ENCODE results near the gene RAB26.

DNA sequence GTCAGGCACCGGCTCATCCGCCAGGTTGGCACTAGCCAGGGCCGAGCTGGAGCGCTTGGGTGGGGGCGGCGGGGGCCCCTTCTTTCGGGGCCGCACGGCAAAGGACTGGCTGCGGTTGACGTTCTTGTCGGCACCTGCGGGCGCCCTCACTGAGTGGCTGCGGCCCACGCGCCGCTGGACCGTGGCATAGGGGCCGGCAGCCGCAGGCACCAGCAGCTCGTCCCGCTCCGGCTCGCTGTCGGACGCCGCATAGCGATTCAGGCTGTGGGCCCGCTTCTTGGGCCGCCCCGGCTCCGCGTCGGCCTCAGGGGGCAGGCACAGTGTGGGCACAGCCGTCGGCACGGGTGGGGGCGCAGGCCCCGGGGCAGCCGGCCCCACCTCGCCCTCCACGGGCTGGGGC lies 32.0 kb downstream of the RAB26 start:
- TF ChIP-seq, protein P1, sequence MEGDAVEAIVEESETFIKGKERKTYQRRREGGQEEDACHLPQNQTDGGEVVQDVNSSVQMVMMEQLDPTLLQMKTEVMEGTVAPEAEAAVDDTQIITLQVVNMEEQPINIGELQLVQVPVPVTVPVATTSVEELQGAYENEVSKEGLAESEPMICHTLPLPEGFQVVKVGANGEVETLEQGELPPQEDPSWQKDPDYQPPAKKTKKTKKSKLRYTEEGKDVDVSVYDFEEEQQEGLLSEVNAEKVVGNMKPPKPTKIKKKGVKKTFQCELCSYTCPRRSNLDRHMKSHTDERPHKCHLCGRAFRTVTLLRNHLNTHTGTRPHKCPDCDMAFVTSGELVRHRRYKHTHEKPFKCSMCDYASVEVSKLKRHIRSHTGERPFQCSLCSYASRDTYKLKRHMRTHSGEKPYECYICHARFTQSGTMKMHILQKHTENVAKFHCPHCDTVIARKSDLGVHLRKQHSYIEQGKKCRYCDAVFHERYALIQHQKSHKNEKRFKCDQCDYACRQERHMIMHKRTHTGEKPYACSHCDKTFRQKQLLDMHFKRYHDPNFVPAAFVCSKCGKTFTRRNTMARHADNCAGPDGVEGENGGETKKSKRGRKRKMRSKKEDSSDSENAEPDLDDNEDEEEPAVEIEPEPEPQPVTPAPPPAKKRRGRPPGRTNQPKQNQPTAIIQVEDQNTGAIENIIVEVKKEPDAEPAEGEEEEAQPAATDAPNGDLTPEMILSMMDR (IDR thresholded peaks at IDR 0.05; ENCODE audit: low read length) = no peak
- TF ChIP-seq EZH2 (IDR thresholded peaks at IDR 0.05; ENCODE audit: borderline replicate concordance, low read length) = no peak

Data from OCI-LY1 (cell line).